ENCODE data around the gene YBX3.
"Not testable (repeated sequence)": the region's sequence is repeated elsewhere in the genome, so short reads cannot be mapped to it uniquely, and the experiment has no call there.

YBX3 gene

GRCh38 chr12:10722905-10723746 lies at the start of gene YBX3:
Gene YBX3, minus strand, starts transcription at chr12:10723323. Its CDS starts 212 bp downstream, at chr12:10723111.
- DNase-seq = no peak

- DNase-seq = peak; percentile 6
Observed at GRCh38 chr12:10771132-10771733, 48.1 kb upstream of the YBX3 start.

- no peak for DNase-seq
Observed at GRCh38 chr12:10759657-10760056, 36.5 kb upstream of the YBX3 start.

- no peak for DNase-seq
Observed at GRCh38 chr12:10756194-10756593, 33.1 kb upstream of the YBX3 start.

GRCh38 chr12:10753059-10753458 lies 29.9 kb upstream of the YBX3 start:
- DNase-seq = no peak

DNA sequence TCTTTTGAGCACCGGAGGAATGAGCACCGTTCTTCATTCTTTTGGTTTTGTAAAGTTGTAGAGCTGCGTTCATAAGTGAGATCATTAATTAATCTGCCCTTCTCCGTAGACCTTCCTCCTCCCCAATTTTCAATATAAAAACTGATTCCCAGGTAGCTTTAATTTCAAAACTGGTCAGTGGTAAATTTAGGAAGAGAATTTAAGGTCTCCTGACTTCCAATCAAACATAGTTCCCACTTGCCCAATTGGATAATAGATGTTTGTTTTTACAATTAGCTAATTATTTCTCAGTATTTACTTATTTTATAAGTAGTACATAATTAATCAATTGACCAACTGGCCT lies 27.2 kb upstream of the YBX3 start:
- DNase-seq = no peak

- peak; percentile 49 for DNase-seq
Observed at GRCh38 chr12:10749700-10750384, 26.7 kb upstream of the YBX3 start.

DNA sequence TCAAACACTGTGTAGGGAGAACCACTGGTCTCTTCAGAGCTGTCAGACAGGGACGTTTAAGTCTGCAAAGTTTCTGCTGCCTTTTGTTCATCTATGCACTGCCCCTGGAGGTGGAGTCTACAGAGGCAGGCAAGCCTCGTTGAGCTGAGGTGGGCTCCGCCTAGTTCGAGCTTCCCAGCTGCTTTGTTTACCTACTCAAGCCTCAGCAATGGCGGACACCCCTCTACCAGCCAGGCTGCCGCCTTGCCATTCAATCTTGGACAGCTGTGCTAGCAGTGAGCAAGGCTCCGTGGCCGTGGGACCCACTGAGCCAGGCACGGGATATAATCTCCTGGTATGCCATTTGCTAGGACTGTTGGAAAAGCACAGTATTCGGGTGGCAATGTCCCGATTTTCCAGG lies 24.6 kb upstream of the YBX3 start:
- DNase-seq = no peak

DNA sequence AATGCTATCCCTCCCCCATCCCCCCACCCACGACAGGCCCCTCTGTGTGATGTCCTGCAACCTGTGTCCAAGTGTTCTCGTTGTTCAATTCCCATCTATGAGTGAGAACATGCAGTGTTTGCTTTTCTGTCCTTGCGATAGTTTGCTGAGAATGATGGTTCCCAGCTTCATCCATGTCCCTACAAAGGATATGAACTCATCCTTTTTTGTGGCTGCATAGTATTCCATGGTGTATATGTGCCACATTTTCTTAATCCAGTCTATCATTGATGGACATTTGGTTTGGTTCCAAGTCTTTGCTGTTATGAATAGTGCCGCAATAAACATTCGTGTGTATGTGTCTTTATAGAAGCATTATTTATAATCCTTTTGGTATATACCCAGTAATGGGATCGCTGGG lies 20.3 kb upstream of the YBX3 start:
- not testable (repeated sequence) for DNase-seq

DNA sequence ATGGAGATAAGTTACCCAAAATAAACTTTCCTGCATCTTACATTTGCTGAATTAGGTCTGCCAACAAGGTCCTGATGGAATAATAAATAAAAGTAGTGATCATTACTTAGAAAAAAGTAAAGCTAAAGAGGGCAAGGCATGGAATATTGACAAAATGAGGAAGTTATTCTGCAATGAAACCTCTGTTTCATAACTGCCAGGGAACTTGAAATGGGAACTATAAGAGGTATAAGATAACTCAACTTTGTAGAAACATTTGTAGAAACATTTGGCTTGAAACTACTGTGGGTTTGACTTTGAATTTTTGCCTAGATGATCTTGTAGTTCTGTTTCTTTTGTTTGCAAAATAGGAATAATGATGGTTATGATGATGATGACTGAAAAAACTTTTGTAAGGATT lies 18.7 kb upstream of the YBX3 start:
- DNase-seq = no peak

DNA sequence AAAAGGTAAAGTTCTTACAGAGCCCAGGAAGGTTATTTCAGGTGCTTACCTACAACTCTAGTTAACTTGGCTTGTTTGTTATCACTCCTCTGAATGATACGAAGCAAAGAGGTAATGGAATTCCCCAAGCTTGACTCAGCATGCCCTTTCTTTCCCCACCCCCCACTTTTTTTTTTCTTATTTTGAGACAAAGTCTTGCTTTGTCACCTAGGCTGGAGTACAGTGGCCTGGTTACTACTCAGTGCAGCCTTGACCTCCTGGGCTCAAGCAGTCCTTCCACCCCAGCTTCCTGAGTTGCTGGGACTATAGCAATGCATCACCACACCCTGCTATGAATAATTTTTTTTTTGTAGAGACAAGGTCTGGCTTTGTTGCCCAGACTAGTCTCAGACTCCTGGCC lies 17.1 kb upstream of the YBX3 start:
- DNase-seq = no peak

- DNase-seq = no peak
Observed at GRCh38 chr12:10739157-10740118, 16.3 kb upstream of the YBX3 start.

- DNase-seq = no peak
Observed at GRCh38 chr12:10737249-10737648, 14.1 kb upstream of the YBX3 start.

DNA sequence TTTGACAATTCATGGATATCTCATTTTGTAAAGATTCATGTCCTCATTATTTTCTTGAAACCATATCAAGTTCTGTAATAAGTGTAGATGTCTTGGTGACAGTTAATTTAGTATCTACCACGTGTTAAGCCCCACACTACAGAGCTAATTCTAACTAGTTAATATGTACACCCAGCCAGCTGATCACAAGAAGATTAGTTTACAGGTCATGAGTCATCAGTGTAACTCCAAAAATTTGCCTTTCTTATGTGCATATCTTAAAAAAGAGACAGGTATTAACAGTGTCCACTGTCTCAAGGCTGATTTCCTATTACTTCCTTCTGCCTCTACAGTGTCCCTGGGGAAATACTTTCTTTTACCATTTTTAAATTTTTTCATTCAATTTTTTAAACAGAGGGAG lies 13.3 kb upstream of the YBX3 start:
- no peak for DNase-seq

DNA sequence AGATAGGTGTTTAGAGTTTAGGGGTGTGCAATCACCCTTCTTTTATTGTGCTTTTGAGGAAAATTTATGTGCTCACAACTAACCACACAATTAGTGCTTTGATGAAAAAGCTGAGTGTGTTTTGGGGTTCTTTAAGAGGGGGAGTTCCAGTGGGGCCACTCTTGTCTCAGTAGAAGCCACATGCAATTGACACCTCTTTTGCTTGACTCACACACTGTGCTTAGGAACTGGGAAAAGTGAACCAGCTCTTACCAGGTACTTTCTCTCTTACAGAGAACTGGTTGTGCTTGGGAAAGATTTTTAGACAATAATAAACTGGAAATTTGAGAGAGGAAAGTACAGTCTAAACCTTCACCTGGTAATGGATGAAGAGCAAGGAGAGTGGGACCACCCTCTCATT lies 12.3 kb upstream of the YBX3 start:
- no peak for DNase-seq

DNA sequence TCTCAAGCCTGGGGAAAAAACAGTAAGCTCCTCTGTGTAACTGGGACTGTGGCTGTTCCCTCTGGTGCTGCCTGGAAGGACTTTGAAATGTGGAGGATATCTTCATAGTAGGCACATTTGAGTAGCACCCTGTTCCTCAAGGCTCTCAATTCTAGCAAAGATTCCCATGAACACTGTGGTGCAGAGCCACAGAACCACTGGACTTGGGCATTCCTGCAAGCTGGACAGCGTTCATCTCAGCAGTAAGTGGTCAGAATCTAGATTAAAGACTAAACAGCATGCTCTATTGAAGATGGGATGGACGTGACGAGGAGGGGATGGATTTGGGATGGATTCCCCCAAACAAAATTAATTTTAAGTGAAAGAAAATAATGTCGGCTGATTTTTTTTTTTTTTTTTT lies 9.4 kb upstream of the YBX3 start:
- no peak for DNase-seq

- DNase-seq = no peak
Observed at GRCh38 chr12:10732066-10732465, 8.9 kb upstream of the YBX3 start.

GRCh38 chr12:10730559-10730958 lies 7.4 kb upstream of the YBX3 start:
- no peak for DNase-seq

- DNase-seq = no peak
Observed at GRCh38 chr12:10728091-10728490, 5.0 kb upstream of the YBX3 start.

DNA sequence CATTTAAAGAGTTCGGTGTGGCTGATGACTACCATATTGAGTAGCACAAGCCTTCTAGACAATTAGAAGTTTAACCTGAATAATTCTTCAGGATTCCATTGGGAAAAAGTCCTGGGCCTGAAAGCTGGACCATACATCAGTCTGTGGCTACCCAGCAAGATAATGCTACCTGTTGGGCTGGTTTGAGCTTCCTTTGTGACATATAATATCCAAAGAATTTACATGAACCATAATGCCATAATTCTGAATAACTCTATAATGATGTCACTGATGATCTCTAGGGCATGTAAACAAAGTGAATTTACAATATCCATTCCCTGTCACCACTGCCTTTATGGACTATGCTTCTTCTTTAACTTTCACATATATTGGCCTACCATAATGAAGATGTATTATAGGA lies 3.8 kb upstream of the YBX3 start:
- DNase-seq = no peak

GRCh38 chr12:10725003-10725402 lies 1.9 kb upstream of the YBX3 start:
- no peak for DNase-seq

DNA sequence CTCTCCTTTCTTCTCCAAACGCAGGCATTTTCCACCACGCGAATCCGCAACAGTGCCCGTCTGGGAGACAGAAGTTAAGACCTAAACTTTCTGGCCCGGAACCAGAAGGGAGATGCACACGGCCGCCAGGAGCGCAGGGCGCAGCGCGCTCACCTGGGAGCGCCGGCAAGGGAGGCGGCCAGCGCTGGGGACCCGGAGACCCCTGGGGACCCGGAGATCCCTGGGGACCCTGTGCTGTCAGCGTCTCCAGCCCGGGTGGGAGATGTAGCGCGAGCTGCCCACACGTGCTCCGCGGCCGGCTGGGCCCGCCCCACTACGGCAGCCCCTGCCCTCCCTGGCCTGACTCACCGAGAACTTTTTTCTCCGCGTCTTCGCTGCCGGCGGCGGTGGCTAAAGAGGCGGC lies 620 bp downstream of the YBX3 start:
- DNase-seq = no peak
